Measurements from ENCODE around the gene MMRN2.

DNA sequence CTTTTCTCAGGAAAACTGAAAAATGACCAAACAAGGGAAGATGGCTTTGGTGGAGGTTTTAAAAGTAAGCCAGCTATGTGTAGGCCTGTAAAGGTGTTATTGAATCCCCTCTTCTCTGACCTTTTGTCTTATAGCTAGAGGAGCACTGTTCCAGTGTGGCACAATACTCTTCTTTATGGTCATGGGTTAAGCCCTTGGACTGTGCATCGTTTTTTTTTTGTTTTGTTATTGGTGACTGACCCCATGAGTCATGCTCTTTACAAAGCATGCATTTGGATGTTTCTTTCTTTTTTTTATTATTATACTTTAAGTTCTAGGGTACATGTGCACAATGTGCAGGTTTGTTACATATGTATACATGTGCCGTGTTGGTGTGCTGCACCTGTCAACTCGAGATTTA lies 43.1 kb upstream of the MMRN2 start:
- TF ChIP-seq, protein P1, sequence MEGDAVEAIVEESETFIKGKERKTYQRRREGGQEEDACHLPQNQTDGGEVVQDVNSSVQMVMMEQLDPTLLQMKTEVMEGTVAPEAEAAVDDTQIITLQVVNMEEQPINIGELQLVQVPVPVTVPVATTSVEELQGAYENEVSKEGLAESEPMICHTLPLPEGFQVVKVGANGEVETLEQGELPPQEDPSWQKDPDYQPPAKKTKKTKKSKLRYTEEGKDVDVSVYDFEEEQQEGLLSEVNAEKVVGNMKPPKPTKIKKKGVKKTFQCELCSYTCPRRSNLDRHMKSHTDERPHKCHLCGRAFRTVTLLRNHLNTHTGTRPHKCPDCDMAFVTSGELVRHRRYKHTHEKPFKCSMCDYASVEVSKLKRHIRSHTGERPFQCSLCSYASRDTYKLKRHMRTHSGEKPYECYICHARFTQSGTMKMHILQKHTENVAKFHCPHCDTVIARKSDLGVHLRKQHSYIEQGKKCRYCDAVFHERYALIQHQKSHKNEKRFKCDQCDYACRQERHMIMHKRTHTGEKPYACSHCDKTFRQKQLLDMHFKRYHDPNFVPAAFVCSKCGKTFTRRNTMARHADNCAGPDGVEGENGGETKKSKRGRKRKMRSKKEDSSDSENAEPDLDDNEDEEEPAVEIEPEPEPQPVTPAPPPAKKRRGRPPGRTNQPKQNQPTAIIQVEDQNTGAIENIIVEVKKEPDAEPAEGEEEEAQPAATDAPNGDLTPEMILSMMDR (conservative IDR thresholded peaks at IDR 0.05; ENCODE audit: low read depth, low read length): no peak
- no peak for TF ChIP-seq EZH2 (IDR thresholded peaks at IDR 0.05; ENCODE audit: borderline replicate concordance, low read depth, low read length, poor library complexity, severe bottlenecking)
